ENCODE measurements around the gene AQP3. TPM values are rescaled to one million over a fixed set of nuclear protein-coding genes. Genes with fewer than 3 reads are reported as not detected.

Gene AQP3
- total RNA-seq, 1 donor from 2014 or later: 3.2 TPM

DNA sequence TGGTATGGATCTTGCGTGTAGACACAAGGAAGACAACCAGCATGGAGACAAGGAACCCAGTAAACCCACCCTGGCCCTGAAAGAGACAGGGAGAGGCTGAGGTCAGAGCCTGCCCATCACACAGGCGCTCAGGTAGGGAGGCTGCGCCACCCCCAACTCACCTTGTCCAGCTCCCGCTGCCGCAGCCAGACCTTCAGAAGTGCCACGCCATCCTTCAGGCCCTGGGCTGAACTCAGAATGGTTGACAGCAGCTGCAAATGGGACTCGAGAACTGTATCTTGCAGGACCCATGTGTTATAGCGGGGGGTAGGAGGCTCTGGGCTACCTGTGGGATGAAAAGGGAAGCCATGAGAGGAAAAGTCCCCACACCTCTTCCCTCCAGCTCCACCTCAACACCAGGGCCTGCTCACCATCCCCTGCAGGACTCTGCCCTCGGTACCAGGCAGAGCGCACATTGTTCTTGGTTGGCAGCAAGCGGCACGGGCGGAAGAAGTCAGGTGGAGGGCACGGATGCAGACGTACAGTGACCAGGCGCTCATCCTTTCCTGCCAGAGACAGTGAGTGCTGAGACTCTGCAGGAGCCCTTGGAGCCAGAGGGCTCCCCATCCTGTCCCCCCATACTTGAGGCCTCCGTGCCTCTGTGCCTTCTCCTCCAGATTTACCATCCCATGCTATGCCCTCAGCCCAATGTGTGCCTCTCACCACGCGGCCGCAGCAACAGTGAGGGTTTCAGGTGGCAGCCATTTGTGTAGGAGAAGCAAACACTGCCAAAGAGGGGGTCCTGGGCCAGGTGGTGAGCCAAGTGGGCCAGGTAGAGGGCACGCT, 21.6 kb upstream of the AQP3 start:
- Mint-ChIP-seq H3K27me3 (no peaks in the 10 kb centered on the region), H3K4me1 (peaks cover 12% of the 10 kb centered on the region), H3K36me3 (ENCODE audit: low read depth) (peaks cover 75% of the 10 kb centered on the region), H3K27ac (no peak overlapping the region), H3K9me3 (no peaks in the 10 kb centered on the region), H3K4me3 (no peak overlapping the region)
- intact Hi-C loops (cut with micrococcal nuclease): no loop called here
- DNase-seq: no peak

GRCh38 chr9:33468215-33468730, 20.9 kb upstream of the AQP3 start:
- intact Hi-C loops (cut with micrococcal nuclease): no loop called here
- DNase-seq: no peak
- Mint-ChIP-seq H3K4me1 (peaks cover 10% of the 10 kb centered on the region), H3K4me3 (no peak overlapping the region), H3K9me3 (no peaks in the 10 kb centered on the region), H3K27ac (no peak overlapping the region), H3K36me3 (ENCODE audit: low read depth) (peaks cover 76% of the 10 kb centered on the region), H3K27me3 (no peaks in the 10 kb centered on the region)

- Mint-ChIP-seq H3K36me3 (ENCODE audit: low read depth) (peaks cover 79% of the 10 kb centered on the region), H3K27me3 (no peaks in the 10 kb centered on the region), H3K9me3 (no peaks in the 10 kb centered on the region), H3K4me3 (no peak overlapping the region), H3K27ac (no peak overlapping the region), H3K4me1 (peaks cover 10% of the 10 kb centered on the region)
- intact Hi-C loops (cut with micrococcal nuclease): loop anchor here (2.0 kb wide), 3 partner anchors 53 to 181 kb away; no protein-coding TSS in a partner anchor
- no peak for DNase-seq
These were observed 20.1 kb upstream of the AQP3 start for GRCh38 chr9:33467526-33467925.

- peak; percentile 94 for DNase-seq
- intact Hi-C loops (cut with micrococcal nuclease): loop anchor here (1.0 to 2.0 kb wide), 4 partner anchors 52 to 180 kb away; no protein-coding TSS in a partner anchor
- Mint-ChIP-seq H3K4me1 (peaks cover 6% of the 10 kb centered on the region), H3K36me3 (ENCODE audit: low read depth) (peaks cover 77% of the 10 kb centered on the region), H3K27ac (no peak overlapping the region), H3K9me3 (no peaks in the 10 kb centered on the region), H3K4me3 (no peak overlapping the region), H3K27me3 (no peaks in the 10 kb centered on the region)
These were observed 19.4 kb upstream of the AQP3 start for GRCh38 chr9:33466565-33467495.

GRCh38 chr9:33465596-33466564, 18.5 kb upstream of the AQP3 start:
- Mint-ChIP-seq H3K27ac (no peak overlapping the region), H3K9me3 (no peaks in the 10 kb centered on the region), H3K27me3 (no peaks in the 10 kb centered on the region), H3K4me1 (no peaks in the 10 kb centered on the region), H3K36me3 (ENCODE audit: low read depth) (peaks cover 77% of the 10 kb centered on the region), H3K4me3 (no peak overlapping the region)
- no peak for DNase-seq
- intact Hi-C loops (cut with micrococcal nuclease): loop anchor here (1.0 to 2.0 kb wide), 4 partner anchors 51 to 179 kb away; no protein-coding TSS in a partner anchor

GRCh38 chr9:33465096-33465495, 17.7 kb upstream of the AQP3 start:
- H3K27ac Mint-ChIP-seq: no peak overlapping the region
- H3K9me3 Mint-ChIP-seq: no peaks in the 10 kb centered on the region
- intact Hi-C loops (cut with micrococcal nuclease): no loop called here
- H3K4me1 Mint-ChIP-seq: no peaks in the 10 kb centered on the region
- no peaks in the 10 kb centered on the region for H3K27me3 Mint-ChIP-seq
- H3K36me3 Mint-ChIP-seq (ENCODE audit: low read depth): peaks cover 76% of the 10 kb centered on the region
- no peak overlapping the region for H3K4me3 Mint-ChIP-seq
- no peak for DNase-seq

GRCh38 chr9:33464045-33464636, 16.7 kb upstream of the AQP3 start:
- Mint-ChIP-seq H3K36me3 (ENCODE audit: low read depth) (peaks cover 68% of the 10 kb centered on the region), H3K4me3 (no peak overlapping the region), H3K9me3 (no peaks in the 10 kb centered on the region), H3K27ac (no peak overlapping the region), H3K4me1 (peaks cover 1% of the 10 kb centered on the region), H3K27me3 (no peaks in the 10 kb centered on the region)
- DNase-seq: no peak
- intact Hi-C loops (cut with micrococcal nuclease): no loop called here

GRCh38 chr9:33463151-33463550, 15.8 kb upstream of the AQP3 start:
- Mint-ChIP-seq H3K9me3 (no peaks in the 10 kb centered on the region), H3K4me1 (peaks cover 10% of the 10 kb centered on the region), H3K4me3 (no peak overlapping the region), H3K36me3 (ENCODE audit: low read depth) (peaks cover 68% of the 10 kb centered on the region), H3K27me3 (no peaks in the 10 kb centered on the region), H3K27ac (no peak overlapping the region)
- intact Hi-C loops (cut with micrococcal nuclease): no loop called here
- no peak for DNase-seq

- intact Hi-C loops (cut with micrococcal nuclease): no loop called here
- Mint-ChIP-seq H3K9me3 (no peaks in the 10 kb centered on the region), H3K27ac (no peak overlapping the region), H3K27me3 (no peaks in the 10 kb centered on the region), H3K4me3 (no peak overlapping the region), H3K4me1 (peaks cover 21% of the 10 kb centered on the region), H3K36me3 (ENCODE audit: low read depth) (peaks cover 59% of the 10 kb centered on the region)
- no peak for DNase-seq
These were observed 14.1 kb upstream of the AQP3 start for GRCh38 chr9:33461492-33461891.

GRCh38 chr9:33460854-33461253, 13.5 kb upstream of the AQP3 start:
- intact Hi-C loops (cut with micrococcal nuclease): no loop called here
- Mint-ChIP-seq H3K4me1 (peaks cover 26% of the 10 kb centered on the region), H3K9me3 (no peaks in the 10 kb centered on the region), H3K27me3 (no peaks in the 10 kb centered on the region), H3K36me3 (ENCODE audit: low read depth) (peaks cover 55% of the 10 kb centered on the region), H3K27ac (no peak overlapping the region), H3K4me3 (no peak overlapping the region)
- no peak for DNase-seq

DNA sequence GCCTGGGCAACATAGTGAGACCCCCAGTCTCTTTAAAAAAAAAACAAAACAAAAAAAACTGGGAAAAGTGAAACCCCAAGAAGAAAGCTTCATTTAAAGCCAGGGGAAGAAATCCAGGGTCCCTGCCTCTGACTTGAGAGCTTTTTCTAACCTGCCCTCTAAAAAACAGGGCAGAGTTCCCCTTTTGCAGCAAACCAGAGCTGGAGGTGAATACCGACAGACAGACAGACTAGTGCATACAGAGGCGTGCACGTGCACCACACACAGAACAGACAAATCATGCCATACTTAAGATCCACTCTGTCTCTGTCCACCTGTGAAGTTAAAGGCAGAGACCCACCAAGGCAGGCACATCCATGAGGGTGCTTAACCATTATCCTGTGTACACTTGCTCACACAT, 11.7 kb upstream of the AQP3 start:
- no peak for DNase-seq
- Mint-ChIP-seq H3K4me3 (no peak overlapping the region), H3K27ac (peak overlapping the region; percentile 67), H3K36me3 (ENCODE audit: low read depth) (peaks cover 38% of the 10 kb centered on the region), H3K9me3 (no peaks in the 10 kb centered on the region), H3K4me1 (peaks cover 36% of the 10 kb centered on the region), H3K27me3 (no peaks in the 10 kb centered on the region)
- intact Hi-C loops (cut with micrococcal nuclease): no loop called here

DNA sequence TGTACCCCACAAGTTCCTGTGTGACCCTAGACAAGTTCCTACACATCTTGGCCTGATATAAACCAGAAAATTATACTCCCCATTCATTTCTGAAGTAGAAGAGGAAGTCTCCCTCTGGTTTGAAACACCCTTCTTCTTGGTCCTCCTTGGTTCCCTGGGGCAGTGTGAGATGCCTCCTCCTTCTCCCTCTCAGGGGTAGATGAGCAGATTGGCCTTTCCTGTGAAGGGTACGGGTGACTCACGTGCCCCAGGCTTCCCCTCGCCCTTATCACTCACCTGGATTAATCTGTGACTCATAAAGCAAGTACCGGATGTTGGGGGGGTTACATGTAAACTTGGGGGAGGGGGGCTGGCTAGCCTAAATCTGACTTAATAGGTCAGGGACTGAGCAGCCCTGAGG, 11.1 kb upstream of the AQP3 start:
- intact Hi-C loops (cut with micrococcal nuclease): no loop called here
- H3K27me3 Mint-ChIP-seq: no peaks in the 10 kb centered on the region
- H3K4me1 Mint-ChIP-seq: peaks cover 42% of the 10 kb centered on the region
- peak; percentile 75 for DNase-seq
- no peaks in the 10 kb centered on the region for H3K9me3 Mint-ChIP-seq
- H3K27ac Mint-ChIP-seq: peak overlapping the region; percentile 83
- H3K4me3 Mint-ChIP-seq: peak overlapping the region; percentile 48
- peaks cover 33% of the 10 kb centered on the region for H3K36me3 Mint-ChIP-seq (ENCODE audit: low read depth)

- H3K27ac Mint-ChIP-seq: peak overlapping the region; percentile 51
- intact Hi-C loops (cut with micrococcal nuclease): no loop called here
- H3K4me1 Mint-ChIP-seq: peaks cover 54% of the 10 kb centered on the region
- no peaks in the 10 kb centered on the region for H3K9me3 Mint-ChIP-seq
- H3K36me3 Mint-ChIP-seq (ENCODE audit: low read depth): peaks cover 12% of the 10 kb centered on the region
- peak; percentile 73 for DNase-seq
- H3K4me3 Mint-ChIP-seq: peak overlapping the region; percentile 37
- H3K27me3 Mint-ChIP-seq: no peaks in the 10 kb centered on the region
These were observed 8.6 kb upstream of the AQP3 start for GRCh38 chr9:33455945-33456344.
